HCEC 1CT (cell line): ENCODE results near the gene AKR1C8.
A peak's percentile ranks its signal among the peaks of the same experiment; 100 is the strongest.
"Not testable (repeated sequence)": the region's sequence is repeated elsewhere in the genome, so short reads cannot be mapped to it uniquely, and the experiment has no call there.

Source experiments
- DNase-seq: peaks from one replicate; pipeline ENCODE4 v3.0.0-alpha.2; 2017

AKR1C8 gene

GRCh38 chr10:5184987-5185775 is at the start of gene AKR1C8:
AKR1C8 (minus strand) TSS chr10:5185150; CDS start chr10:5185104, 46 bp downstream.
- DNase-seq, result no peak

GRCh38 chr10:5234106-5234860 is 49.3 kb upstream of the AKR1C8 start:
- DNase-seq, result peak; percentile 85

- no peak for DNase-seq
These were observed 48.4 kb upstream of the AKR1C8 start for GRCh38 chr10:5233324-5233723.

DNA sequence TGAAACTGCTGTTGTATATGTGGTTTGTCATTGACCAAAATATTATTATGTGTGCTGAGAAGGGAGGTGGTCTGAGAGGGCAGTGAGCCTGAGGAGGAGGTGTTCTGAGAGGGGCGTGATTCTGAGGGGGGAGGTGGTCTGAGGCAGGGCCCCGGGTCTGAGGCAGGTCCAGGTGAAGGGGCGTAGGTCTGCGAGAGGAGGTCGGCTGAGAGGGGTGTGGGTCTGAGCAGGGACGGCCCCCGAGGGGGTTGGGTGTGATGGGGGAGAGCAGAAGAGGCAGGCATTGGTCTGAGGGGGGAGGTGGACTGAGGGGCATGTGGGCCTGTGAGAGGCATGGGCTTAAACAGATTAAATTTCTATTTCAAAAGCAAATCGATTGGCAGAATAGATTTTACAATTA is 44.1 kb upstream of the AKR1C8 start:
- DNase-seq, result no peak

- not testable (repeated sequence) for DNase-seq
These were observed 38.0 kb upstream of the AKR1C8 start for GRCh38 chr10:5222942-5223341.

DNA sequence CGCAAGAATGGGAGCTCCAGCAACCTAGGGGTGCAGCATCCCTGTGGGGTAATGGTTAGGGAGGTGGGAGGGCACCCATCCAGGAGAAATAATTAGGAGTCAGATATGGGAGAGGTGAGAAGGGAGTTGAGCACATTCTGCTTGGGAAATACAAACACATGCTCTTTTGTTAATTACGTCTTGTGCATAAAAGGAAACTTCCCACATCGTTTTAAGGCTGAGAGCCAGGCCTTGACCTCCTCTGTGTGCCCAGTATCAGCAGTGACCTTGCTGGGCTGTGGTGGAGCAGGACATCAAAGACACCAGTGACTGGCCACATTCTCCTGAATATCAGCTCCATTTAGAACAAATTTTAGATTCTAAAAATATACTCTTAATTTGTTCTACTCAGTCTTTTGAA is 34.3 kb upstream of the AKR1C8 start:
- no peak for DNase-seq

- no peak for DNase-seq
These were observed 31.9 kb upstream of the AKR1C8 start for GRCh38 chr10:5216801-5217200.

DNA sequence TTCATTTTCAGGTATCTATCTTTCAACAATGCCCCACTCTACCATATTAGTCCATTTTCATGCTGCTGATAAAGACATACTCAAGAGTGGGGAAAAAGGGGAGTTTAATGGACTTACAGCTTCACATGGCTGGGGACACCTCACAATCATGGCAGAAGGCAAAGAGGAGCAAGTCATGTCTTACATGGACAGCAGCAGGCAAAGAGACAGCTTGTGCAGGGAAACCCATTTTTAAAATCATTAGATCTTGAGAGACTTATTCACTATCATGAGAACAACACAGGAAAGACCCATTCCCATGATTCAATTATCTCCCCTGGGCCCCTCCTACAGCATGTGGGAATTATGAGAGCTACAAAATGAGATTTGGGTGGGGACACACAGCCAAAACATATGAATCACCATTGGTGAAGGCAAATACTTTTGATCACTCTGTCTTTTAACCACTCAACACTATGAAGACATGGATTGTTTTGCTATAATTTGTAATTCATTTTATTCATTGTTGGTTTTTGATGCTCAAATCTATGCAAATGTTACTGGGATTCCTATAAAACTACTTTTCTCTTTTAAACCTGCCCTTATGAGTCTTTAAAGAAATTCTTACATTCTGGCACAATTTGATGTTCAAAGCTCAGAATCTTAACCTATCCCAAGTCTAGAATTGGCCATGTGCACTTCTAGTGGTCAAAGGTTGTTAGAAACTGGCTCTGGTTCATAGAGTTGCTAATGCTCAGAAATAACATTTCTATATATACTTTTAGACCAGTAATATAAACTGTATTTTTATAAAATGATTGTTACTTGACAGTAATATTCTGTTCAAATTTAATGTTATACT is 27.0 kb upstream of the AKR1C8 start:
- DNase-seq, result no peak

DNA sequence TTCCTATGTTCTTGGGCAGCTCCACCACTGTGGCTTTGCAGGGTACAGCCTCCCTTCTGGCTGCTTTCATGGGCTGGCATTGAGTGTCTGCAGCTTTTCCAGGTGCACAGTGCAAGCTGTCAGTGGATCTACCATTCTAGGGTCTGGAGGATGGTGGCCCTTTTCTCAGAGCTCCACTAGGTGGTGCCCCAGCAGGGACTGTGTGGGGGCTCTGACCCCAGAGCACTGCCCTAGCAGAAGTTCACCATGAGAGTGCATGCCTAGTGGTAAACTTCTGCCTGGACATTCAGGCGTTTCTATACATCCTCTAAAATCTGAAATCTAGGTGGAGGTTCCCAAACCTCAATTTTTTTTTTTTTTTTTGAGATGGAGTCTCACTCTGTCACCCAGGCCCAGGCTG is 25.3 kb upstream of the AKR1C8 start:
- DNase-seq, result not testable (repeated sequence)

- DNase-seq, result not testable (repeated sequence)
These were observed 24.8 kb upstream of the AKR1C8 start for GRCh38 chr10:5209776-5210175.

DNA sequence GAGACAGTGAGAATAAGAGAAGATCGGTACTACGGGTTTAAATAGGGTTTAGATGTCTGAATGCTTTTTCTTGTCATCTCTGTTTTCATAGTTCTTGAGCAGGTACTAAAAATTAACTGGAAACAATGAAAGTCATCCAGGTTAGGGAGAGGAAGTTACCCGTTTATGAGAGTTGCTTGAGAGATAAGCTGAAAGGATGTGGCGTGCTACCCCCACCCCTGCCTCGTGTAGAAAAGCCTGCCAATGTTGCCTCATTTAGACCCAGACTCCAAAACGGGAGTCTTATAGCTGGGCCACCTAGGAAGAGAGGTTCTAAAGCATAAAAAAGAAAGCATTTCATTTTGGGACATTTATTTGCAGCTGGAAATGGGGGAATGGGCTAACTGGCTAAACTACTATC is 21.8 kb upstream of the AKR1C8 start:
- no peak for DNase-seq

GRCh38 chr10:5199398-5199797 is 14.4 kb upstream of the AKR1C8 start:
- DNase-seq, result no peak

DNA sequence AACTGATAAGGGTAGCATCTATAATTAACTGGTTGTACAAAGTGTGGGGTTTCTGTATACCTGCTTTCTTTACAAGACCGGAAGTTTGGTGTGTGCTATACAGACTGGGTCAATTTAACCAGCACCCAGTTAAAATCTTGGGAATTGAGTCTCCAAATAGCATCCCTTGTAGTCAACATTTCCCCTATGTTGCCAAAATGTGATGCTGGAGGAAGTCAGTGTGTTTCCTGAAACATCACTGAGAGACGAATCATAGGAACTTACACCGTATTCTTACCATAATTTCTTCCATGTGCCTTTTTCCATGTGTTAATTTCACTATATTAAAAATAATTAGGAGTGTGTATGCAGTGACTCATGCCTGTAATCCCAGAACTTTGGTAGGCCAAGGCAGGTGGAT is 13.4 kb upstream of the AKR1C8 start:
- DNase-seq, result peak; percentile 47

DNA sequence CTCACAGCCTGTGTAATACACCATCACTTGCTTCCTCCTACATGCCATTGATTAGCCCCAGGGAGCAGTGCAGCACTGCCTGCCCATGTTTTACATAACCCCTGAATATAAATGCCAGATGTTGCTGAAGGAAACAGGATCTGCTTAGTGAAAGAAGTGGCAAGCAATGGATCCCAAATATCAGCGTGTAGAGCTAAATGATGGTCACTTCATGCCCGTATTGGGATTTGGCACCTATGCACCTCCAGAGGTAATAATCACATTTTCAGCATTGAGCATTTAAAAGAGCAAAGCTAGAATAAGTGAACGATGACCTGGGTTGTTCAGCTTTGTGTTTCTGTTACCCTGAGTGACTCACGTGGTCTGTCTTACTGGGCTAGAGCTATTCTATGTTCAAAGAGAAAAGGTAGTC is 11.8 kb upstream of the AKR1C8 start, which contains the start of gene AKR1C4:
Gene AKR1C4 (plus strand): TSS at position 136 of the 412 bp plus-strand sequence. CDS start 31 bp downstream, at position 167.
- DNase-seq, result no peak

GRCh38 chr10:5195727-5196374 is 10.9 kb upstream of the AKR1C8 start:
- no peak for DNase-seq

GRCh38 chr10:5194431-5194830 is 9.5 kb upstream of the AKR1C8 start:
- DNase-seq, result no peak

DNA sequence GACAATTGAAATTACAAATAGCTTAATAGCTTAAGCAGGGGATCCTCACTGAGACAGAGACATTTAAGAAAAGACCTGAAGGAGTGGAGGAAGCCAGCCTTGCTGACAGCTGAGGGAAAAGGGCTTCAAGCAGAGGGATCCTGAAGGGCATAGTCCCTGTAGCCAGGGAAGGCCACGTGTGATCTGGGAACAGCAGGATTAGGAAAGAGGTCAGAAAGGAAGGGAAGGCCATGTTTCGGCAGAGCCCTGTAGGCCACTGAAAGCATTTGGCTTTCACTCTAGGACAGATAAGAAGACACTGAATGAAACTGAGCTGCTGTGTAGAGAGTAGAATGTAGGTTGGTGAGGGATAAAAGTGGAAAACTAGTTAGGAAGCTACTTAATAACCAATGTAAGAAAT is 3.4 kb upstream of the AKR1C8 start:
- DNase-seq, result no peak

GRCh38 chr10:5187867-5188266 is 2.9 kb upstream of the AKR1C8 start:
- no peak for DNase-seq

GRCh38 chr10:5183923-5184322 is 1.0 kb downstream of the AKR1C8 start:
- DNase-seq, result no peak

- DNase-seq, result not testable (repeated sequence)
These were observed 4.4 kb downstream of the AKR1C8 start for GRCh38 chr10:5180503-5180902.

GRCh38 chr10:5175581-5175980 is 9.4 kb downstream of the AKR1C8 start:
- not testable (repeated sequence) for DNase-seq

GRCh38 chr10:5168897-5169420 is 16.0 kb downstream of the AKR1C8 start:
- no peak for DNase-seq
